K562 (cell line): ENCODE data around the gene DKK1. TPM values are rescaled to one million over a fixed set of nuclear protein-coding genes. Genes with fewer than 3 reads are reported as not detected.

Experiments used
- ATAC-seq: fragments of 200-7000 bp; cut with Tn5 transposase; 3 replicates; pipeline ENCODE4 v1.9.1; 2020; ENCODE audit warnings: moderate library complexity
- BruUV-seq: library from RNA; stranded (reverse); fragments of 400-500 nt; replicated peaks from 2 replicates; lab custom pipeline; 2021; lab: Mats Ljungman, UMichigan
- CTCF ChIA-PET: fragments of 300-600 bp; formaldehyde crosslinking; extraction: SDS; loops from one replicate; lab custom pipeline; 2021; ENCODE audit warnings: low intra/inter-chr PET ratio; lab: Yijun Ruan, JAX
- POLR2A ChIA-PET: fragments of 300-600, 350-650 bp; sonication (Branson Sonifier 250); formaldehyde crosslinking; extraction: SDS; loops from one replicate; lab custom pipeline; 2021; ENCODE audit warnings: antibody characterized with exemption, inconsistent platforms; lab: Yijun Ruan, JAX
- DNase-seq, 4 experiments: peaks; one replicate each; pipeline versions ENCODE4 v3.0.0 to v3.0.0-alpha.2; 2011 to 2018; ENCODE audit warnings: low spot score in 3 of 4, mixed read lengths in 3 of 4; ENCODE audit errors: extremely low read depth in 1 of 4
- FAIRE-seq: peaks from 2 replicates; lab custom pipeline; 2011; peaks lifted over from hg19 to GRCh38; lab: Jason Lieb, UNC
- H2AFZ ChIP-seq: 2 replicates; pipeline ENCODE4 v1.6.0; 2011; ENCODE audit warnings: low read depth, low read length, control low read depth, inconsistent platforms
- H3K27ac ChIP-seq: fragments of 200-600 bp; 3 replicates; pipeline ENCODE4 v1.8.0; 2011; ENCODE audit warnings: low read depth, mild to moderate bottlenecking, control low read depth, inconsistent platforms, low read length, moderate library complexity, mixed read lengths; ENCODE audit errors: extremely low read depth
- H3K27me3 ChIP-seq, 2 experiments: fragments of 300-600 bp in 1 of 2; 2 replicates in 1 of 2; 3 replicates in 1 of 2; pipeline versions ENCODE4 v1.6.0 to v1.8.0; 2011; ENCODE audit warnings: inconsistent platforms in 2 of 2, low read length in 2 of 2, mild to moderate bottlenecking in 1 of 2, mixed read lengths in 1 of 2, moderate library complexity in 1 of 2; ENCODE audit not compliant: control insufficient read depth in 2 of 2, insufficient read depth in 2 of 2
- H3K36me3 ChIP-seq: fragments of 300-600 bp; 3 replicates; pipeline ENCODE4 v1.8.0; 2011; ENCODE audit warnings: mild to moderate bottlenecking, low read length, inconsistent platforms; ENCODE audit not compliant: control insufficient read depth, insufficient read depth
- H3K4me1 ChIP-seq, 2 experiments: fragments of 200-600 bp in 1 of 2; replicated peaks in 1 of 2; 2 replicates in 1 of 2; 3 replicates in 1 of 2; pipeline versions ENCODE4 v1.5.1 to v1.8.0; 2011; ENCODE audit warnings: inconsistent platforms in 2 of 2, low read length in 2 of 2, mild to moderate bottlenecking in 1 of 2, mixed read lengths in 1 of 2, moderate library complexity in 1 of 2; ENCODE audit not compliant: control insufficient read depth in 2 of 2, insufficient read depth in 2 of 2
- H3K4me2 ChIP-seq: 2 replicates; pipeline ENCODE4 v1.6.1; 2011; ENCODE audit warnings: low read length, control low read depth, inconsistent platforms, mixed read lengths; ENCODE audit not compliant: insufficient read depth
- H3K4me3 ChIP-seq: fragments of 200-600 bp; sonication (generic), shearing (Covaris generic); 2 replicates; pipeline ENCODE4 v1.5.1; 2016; ENCODE audit warnings: control low read depth, inconsistent platforms
- H3K79me2 ChIP-seq: fragments of 200-600 bp; 3 replicates; pipeline ENCODE4 v1.8.0; 2011; ENCODE audit warnings: low read length, inconsistent platforms; ENCODE audit not compliant: control insufficient read depth, insufficient read depth
- H3K9ac ChIP-seq, 2 experiments: 2 replicates each; pipeline versions ENCODE4 v1.6.0 to v1.6.1; 2011; ENCODE audit warnings: low read depth in 2 of 2, low read length in 2 of 2, control low read depth in 1 of 2, inconsistent platforms in 1 of 2, mild to moderate bottlenecking in 1 of 2, mixed read lengths in 1 of 2; ENCODE audit not compliant: insufficient read depth in 1 of 2
- H3K9me1 ChIP-seq: one replicate; pipeline ENCODE4 v1.6.0; 2011; ENCODE audit warnings: inconsistent platforms, mild to moderate bottlenecking, low read length, moderate library complexity; ENCODE audit not compliant: control insufficient read depth, insufficient read depth
- H3K9me3 ChIP-seq: replicated peaks from 2 replicates; pipeline ENCODE4 v1.5.1; 2011; ENCODE audit warnings: low read depth, low read length, inconsistent platforms; ENCODE audit not compliant: control insufficient read depth, insufficient read depth
- H4K20me1 ChIP-seq: replicated peaks from 2 replicates; pipeline ENCODE4 v1.6.1; 2011; ENCODE audit warnings: low read length, inconsistent platforms, mixed read lengths; ENCODE audit not compliant: control insufficient read depth, insufficient read depth
- CBFA2T3 ChIP-seq: fragments of 450-650 bp; IDR thresholded peaks from 2 replicates; pipeline ENCODE4 v1.6.1; 2017
- EZH2 ChIP-seq: IDR thresholded peaks from 2 replicates; pipeline ENCODE4 v1.6.1; 2012; ENCODE audit warnings: low read depth, mild to moderate bottlenecking, inconsistent platforms, low read length, borderline replicate concordance
- SAFB2 ChIP-seq: fragments of 200-400 bp; formaldehyde crosslinking; IDR thresholded peaks from 2 replicates; pipeline ENCODE4 v1.6.1; 2018; ENCODE audit warnings: borderline replicate concordance, low read length, low read depth, moderate library complexity; ENCODE audit not compliant: severe bottlenecking
- SMARCC2 ChIP-seq: fragments of 450-650 bp; IDR thresholded peaks from 2 replicates; pipeline ENCODE4 v1.6.1; 2017; ENCODE audit warnings: antibody characterized with exemption, moderate library complexity, mild to moderate bottlenecking, low read depth
- ZC3H11A ChIP-seq: IDR thresholded peaks from 2 replicates; pipeline ENCODE4 v1.6.1; 2012; ENCODE audit warnings: low read depth, low read length, improper control_type of control experiment
- ZNF408 ChIP-seq: fragments of 250-450 bp; sonication (Bioruptor Pico); IDR thresholded peaks from 2 replicates; pipeline ENCODE4 v1.4.0; 2020; ENCODE audit warnings: low read depth, mild to moderate bottlenecking, moderate library complexity
- ZNF445 ChIP-seq: fragments of 250-450 bp; sonication (Bioruptor Pico); IDR thresholded peaks from 2 replicates; pipeline ENCODE4 v1.4.0; 2020; ENCODE audit warnings: low read depth, mild to moderate bottlenecking, moderate library complexity
- WGBS: fragments of 100-300 bp; shearing (Covaris generic); methylation state at CpG from one replicate; pipeline ENCODE4 v1.1.6; 2016; ENCODE audit warnings: low coverage, mixed read lengths; ENCODE audit not compliant: insufficient coverage; ENCODE audit errors: missing lambda C conversion rate; 5-methylcytosine and 5-hydroxymethylcytosine counted together
- in situ Hi-C: fragments of 300-500 bp; cut with MboI; formaldehyde crosslinking; loops from 4 replicates; pipeline ENCODE4 v1.15.0; 2018; ENCODE audit warnings: inconsistent platforms, mixed read lengths
- intact Hi-C: fragments of 100-400 bp; cut with micrococcal nuclease; formaldehyde crosslinking; loops from 2 replicates; pipeline ENCODE4 v1.14.2; 2022
- polyA plus RNA-seq, 8 experiments: library from polyadenylated mRNA; depleted of rRNA in 4 of 8; stranded (reverse) in 5 of 8; unstranded in 3 of 8; fragments of >200 nt; fragmentation: Nextera tagmentation in 2 of 8; fragmentation: Illumina TruSeq in 1 of 8; extraction: Ambion mirVana in 2 of 8; extraction: Trizol in 1 of 8; gene quantifications; 2 replicates each; pipeline versions ENCODE4 v1.2.1 to v1.2.3, GENCODE V29; 2011 to 2014; ENCODE audit warnings: inconsistent platforms in 1 of 8, missing spikeins in 1 of 8
- total RNA-seq, 7 experiments: library from RNA; depleted of rRNA in 6 of 7; stranded (reverse); fragments of >200 nt in 6 of 7; fragmentation: Illumina TruSeq in 2 of 7; extraction: Trizol in 2 of 7; gene quantifications; 2 replicates each; pipeline versions ENCODE4 v1.2.1 to v1.2.3, GENCODE V29; 2011 to 2021; ENCODE audit warnings: low replicate concordance in 1 of 7

The DKK1 gene
- total and polyA plus RNA-seq, 9 of the 15 experiments (the other 6 are each of a cell fraction or from before 2014, with no cell fraction given): 0.13 TPM; not detected in 8

DNA sequence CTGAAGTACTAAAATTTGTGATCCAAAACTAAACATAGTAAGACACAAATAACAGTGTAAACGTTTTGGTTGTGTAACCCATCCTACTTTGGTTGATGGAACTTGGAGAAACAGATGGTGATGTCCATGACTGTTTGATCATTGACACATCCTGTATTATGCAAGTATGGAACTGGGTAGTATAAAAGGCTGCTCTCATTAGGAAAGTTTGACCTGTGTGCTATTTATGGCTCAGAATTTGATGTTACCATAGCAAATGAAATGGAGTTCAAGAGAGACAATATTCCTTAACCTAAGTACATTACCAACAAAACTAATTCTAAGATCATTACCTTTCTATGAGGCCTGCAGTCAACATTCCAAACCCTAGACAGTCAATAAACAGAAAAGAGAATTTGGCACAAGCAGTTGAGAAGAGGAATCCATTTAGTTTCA is 39.9 kb downstream of the DKK1 start:
- no peak for TF ChIP-seq SMARCC2
- TF ChIP-seq, all 486 proteins: peak for 0
- Histone ChIP-seq H3K4me1 (no peaks in the 10 kb centered on the region), H3K4me3 (no peak overlapping the region), H3K9ac (no peak overlapping the region), H3K27me3 (no peaks in the 10 kb centered on the region), H2AFZ (no peak overlapping the region), H3K36me3 (no peaks in the 10 kb centered on the region), H3K27ac (no peak overlapping the region), H3K4me2 (no peak overlapping the region), H3K9me3 (peaks cover 2% of the 10 kb centered on the region; the same call in 1 of the 2 replicates), H4K20me1 (no peaks in the 10 kb centered on the region), H3K9me1 (no peaks in the 10 kb centered on the region), H3K79me2 (no peaks in the 10 kb centered on the region)
- ChIA-PET POLR2A (no interaction called here), CTCF (no interaction called here)
- intact Hi-C loops: no loop called here
- FAIRE-seq (no peak), ATAC-seq (no peak), DNase-seq (no peak)
- in situ Hi-C loops: no loop called here
- BruUV-seq: no TSS peak
- 0% methylated on average over 1 of the region's 1 CpG for WGBS

DNA sequence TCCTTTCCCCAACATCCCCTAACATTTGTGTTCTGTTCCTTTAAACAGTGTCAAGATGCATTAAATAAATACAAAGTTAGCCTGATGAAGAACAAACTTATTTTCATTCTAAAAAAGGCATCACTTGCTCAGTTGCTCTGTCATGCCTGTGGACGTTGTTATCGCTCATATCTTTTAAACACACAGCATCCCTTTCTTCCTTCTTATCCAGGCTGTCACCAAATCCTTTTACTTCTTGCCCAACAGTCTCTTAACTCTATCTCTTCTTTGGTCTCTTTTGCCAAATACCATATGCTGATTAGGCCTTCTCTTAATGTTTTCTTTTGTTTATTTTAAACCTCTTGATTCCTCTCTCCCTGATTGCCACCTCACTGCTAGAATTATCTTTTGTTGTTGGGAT is 43.9 kb downstream of the DKK1 start:
- TF ChIP-seq ZC3H11A (no peak), EZH2 (no peak), ZNF408 (CRISPR knock-in tag) (no peak), CBFA2T3 (no peak), ZNF445 (no peak), SAFB2 (no peak)
- BruUV-seq: no TSS peak
- Histone ChIP-seq H3K27me3 (no peaks in the 10 kb centered on the region), H3K79me2 (no peaks in the 10 kb centered on the region), H3K27ac (no peak overlapping the region), H3K9me1 (no peaks in the 10 kb centered on the region), H3K9ac (no peak overlapping the region), H3K4me3 (no peak overlapping the region), H3K9me3 (0 out of 2 replicates have a peak, but pooled peaks cover 2% of the 10 kb centered on the region), H3K4me1 (no peaks in the 10 kb centered on the region), H2AFZ (no peak overlapping the region), H3K4me2 (no peak overlapping the region), H4K20me1 (no peaks in the 10 kb centered on the region), H3K36me3 (no peaks in the 10 kb centered on the region)
- intact Hi-C loops: no loop called here
- CTCF ChIA-PET: no interaction called here
- ATAC-seq (no peak), FAIRE-seq (no peak), DNase-seq (no peak)
- WGBS: 0% methylated on average over 2 of the region's 2 CpGs
- POLR2A ChIA-PET: no interaction called here
- in situ Hi-C loops: no loop called here
